Pons (tissue), 1 donor: ENCODE data around the gene INTS15.
"Not testable (repeated sequence)": the region's sequence is repeated elsewhere in the genome, so short reads cannot be mapped to it uniquely, and the experiment has no call there.

Experiments
- DNase-seq: peaks from one replicate; pipeline ENCODE4 v3.0.0-alpha.2; 2016; ENCODE audit warnings: low spot score

Gene INTS15

GRCh38 chr7:6618621-6619020, 28.8 kb downstream of the INTS15 start:
- no peak for DNase-seq

GRCh38 chr7:6619961-6620360, 30.1 kb downstream of the INTS15 start:
- DNase-seq, result no peak

- DNase-seq, result no peak
Observed at GRCh38 chr7:6621195-6622133, 31.6 kb downstream of the INTS15 start.

GRCh38 chr7:6622134-6622710, 32.4 kb downstream of the INTS15 start:
- DNase-seq, result no peak

- DNase-seq, result no peak
Observed at GRCh38 chr7:6623589-6624245, 33.9 kb downstream of the INTS15 start.

GRCh38 chr7:6624246-6624611, 34.4 kb downstream of the INTS15 start:
- no peak for DNase-seq

GRCh38 chr7:6628045-6628444, 38.2 kb downstream of the INTS15 start:
- no peak for DNase-seq

- DNase-seq, result no peak
Observed at GRCh38 chr7:6630007-6630849, 40.4 kb downstream of the INTS15 start.

- DNase-seq, result no peak
Observed at GRCh38 chr7:6631605-6632004, 41.8 kb downstream of the INTS15 start.

- DNase-seq, result no peak
Observed at GRCh38 chr7:6634021-6634420, 44.2 kb downstream of the INTS15 start.

- not testable (repeated sequence) for DNase-seq
Observed at GRCh38 chr7:6634971-6635370, 45.1 kb downstream of the INTS15 start.

GRCh38 chr7:6636741-6637543, 47.1 kb downstream of the INTS15 start, which contains the start of gene ZNF316:
TSS of gene ZNF316 (plus strand) at chr7:6637318. CDS start at chr7:6642410, 5,092 bp downstream.
- DNase-seq, result peak; percentile 42

- DNase-seq, result no peak
Observed at GRCh38 chr7:6637544-6638229, 47.9 kb downstream of the INTS15 start.

GRCh38 chr7:6639032-6639431, 49.2 kb downstream of the INTS15 start:
- no peak for DNase-seq

- no peak for DNase-seq
Observed at GRCh38 chr7:6639627-6640026, 49.8 kb downstream of the INTS15 start.

- no peak for DNase-seq
Observed at GRCh38 chr7:6640246-6640721, 50.5 kb downstream of the INTS15 start.

- DNase-seq, result no peak
Observed at GRCh38 chr7:6641305-6642035, 51.6 kb downstream of the INTS15 start.

- no peak for DNase-seq
Observed at GRCh38 chr7:6642239-6642839, 52.5 kb downstream of the INTS15 start.
